Ovary (tissue), 3 donors: Measurements from ENCODE around the gene SCG5.

ENCODE experiments used
- POLR2A ChIP-seq: fragments of 450-650 bp; IDR thresholded peaks from one replicate; pipeline ENCODE4 v1.6.1; 2017; ENCODE audit warnings: antibody characterized with exemption, mild to moderate bottlenecking, moderate library complexity
- TF ChIP-seq, protein P1 (sequence below), 3 donors: fragments of 450-650 bp in 2 of 3; fragments of 200-600 bp in 1 of 3; IDR thresholded peaks; one replicate each; pipeline versions ENCODE4 v1.5.1 to v1.8.0; 2016 to 2022; ENCODE audit warnings: antibody characterized with exemption in 3 of 3, mild to moderate bottlenecking in 1 of 3
- donor health status: DM: no; HTN: no; CAD: no.

DNA sequence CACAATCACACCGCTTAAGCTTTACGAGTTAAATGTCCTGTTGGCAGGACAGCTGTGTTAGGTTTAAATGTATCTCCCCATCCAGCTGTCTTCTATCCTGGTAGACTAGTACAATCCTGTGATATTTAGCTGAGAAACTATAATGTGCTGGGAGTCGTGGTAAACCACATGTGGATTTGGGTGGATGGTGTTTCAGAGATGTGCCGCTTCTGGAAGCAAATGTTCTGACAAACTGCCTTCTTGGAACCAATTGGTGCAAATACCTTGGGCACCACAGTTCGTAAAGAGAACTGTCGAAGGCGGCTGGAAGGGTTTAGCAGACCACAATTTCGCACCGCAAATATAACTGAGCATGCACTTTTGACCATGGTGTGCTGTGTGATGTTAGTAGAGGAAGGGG is 15.0 kb downstream of the SCG5 start:
- TF ChIP-seq POLR2A, result no peak
- TF ChIP-seq, protein P1, sequence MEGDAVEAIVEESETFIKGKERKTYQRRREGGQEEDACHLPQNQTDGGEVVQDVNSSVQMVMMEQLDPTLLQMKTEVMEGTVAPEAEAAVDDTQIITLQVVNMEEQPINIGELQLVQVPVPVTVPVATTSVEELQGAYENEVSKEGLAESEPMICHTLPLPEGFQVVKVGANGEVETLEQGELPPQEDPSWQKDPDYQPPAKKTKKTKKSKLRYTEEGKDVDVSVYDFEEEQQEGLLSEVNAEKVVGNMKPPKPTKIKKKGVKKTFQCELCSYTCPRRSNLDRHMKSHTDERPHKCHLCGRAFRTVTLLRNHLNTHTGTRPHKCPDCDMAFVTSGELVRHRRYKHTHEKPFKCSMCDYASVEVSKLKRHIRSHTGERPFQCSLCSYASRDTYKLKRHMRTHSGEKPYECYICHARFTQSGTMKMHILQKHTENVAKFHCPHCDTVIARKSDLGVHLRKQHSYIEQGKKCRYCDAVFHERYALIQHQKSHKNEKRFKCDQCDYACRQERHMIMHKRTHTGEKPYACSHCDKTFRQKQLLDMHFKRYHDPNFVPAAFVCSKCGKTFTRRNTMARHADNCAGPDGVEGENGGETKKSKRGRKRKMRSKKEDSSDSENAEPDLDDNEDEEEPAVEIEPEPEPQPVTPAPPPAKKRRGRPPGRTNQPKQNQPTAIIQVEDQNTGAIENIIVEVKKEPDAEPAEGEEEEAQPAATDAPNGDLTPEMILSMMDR (IDR thresholded peaks at IDR 0.05), result no peak
